ENCODE data around the gene DHX16.

- no peak for TF ChIP-seq REST (IDR thresholded peaks at IDR 0.05; ENCODE audit: low read depth)
- TF ChIP-seq RAD21 (IDR thresholded peaks at IDR 0.05; ENCODE audit: low read depth) = no peak
- no peak for TF ChIP-seq EGR1 (IDR thresholded peaks at IDR 0.05)
- no peak for TF ChIP-seq CEBPB (IDR thresholded peaks at IDR 0.05)
- no peak for TF ChIP-seq TAF1 (IDR thresholded peaks at IDR 0.05; ENCODE audit: low read depth)
- TF ChIP-seq FOXM1 (IDR thresholded peaks at IDR 0.05; ENCODE audit: borderline replicate concordance, low read depth) = no peak
- TF ChIP-seq MAX (IDR thresholded peaks at IDR 0.05) = no peak
- no peak for TF ChIP-seq CREB1 (IDR thresholded peaks at IDR 0.05; ENCODE audit: low read depth)
- no peak for TF ChIP-seq NFIC (IDR thresholded peaks at IDR 0.05)
- TF ChIP-seq TEAD4 (IDR thresholded peaks at IDR 0.05) = no peak
- no peak for TF ChIP-seq EP300 (IDR thresholded peaks at IDR 0.05; ENCODE audit: borderline replicate concordance)
- no peak for TF ChIP-seq YY1 (IDR thresholded peaks at IDR 0.05; ENCODE audit: low read depth)
- no peak for TF ChIP-seq TCF12 (IDR thresholded peaks at IDR 0.05; ENCODE audit: low read depth)
Measured at GRCh38 chr6:30618270-30618797, 54.5 kb downstream of the DHX16 start.
